GM12892 (cell line): ENCODE results near the gene CFAP97D1.

Source experiments
- POLR2A ChIP-seq: IDR thresholded peaks from 2 replicates; pipeline ENCODE4 v1.6.1; 2011; ENCODE audit warnings: low read depth, low read length, control low read depth
- POLR2AphosphoS5 ChIP-seq: IDR thresholded peaks from 2 replicates; pipeline ENCODE4 v1.6.1; 2011; ENCODE audit warnings: low read depth, low read length, control low read depth

DNA sequence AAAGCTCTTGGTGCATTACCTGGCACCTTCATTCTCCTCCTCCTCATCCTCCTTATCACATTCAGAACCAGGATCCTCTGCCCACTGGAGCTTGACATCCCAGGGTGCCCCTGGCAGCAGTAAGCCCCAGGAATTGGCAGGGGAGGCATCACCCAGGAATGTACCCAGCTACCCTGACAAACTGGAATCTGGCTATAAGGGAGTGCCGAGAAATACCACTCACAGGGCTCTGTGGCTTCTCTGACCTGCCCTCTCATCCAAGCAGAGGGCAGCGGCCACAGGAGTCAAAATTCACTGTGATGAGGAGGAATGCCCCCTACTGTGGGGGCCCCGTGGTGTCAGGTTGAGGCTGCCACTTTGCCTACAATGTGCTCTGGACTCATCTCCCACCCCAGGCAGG is 33.2 kb downstream of the CFAP97D1 start:
- TF ChIP-seq POLR2AphosphoS5 (no peak), POLR2A (no peak)
